Neural cell (in vitro differentiated cells): ENCODE measurements around the gene KMT2B. TPM values are rescaled to one million over a fixed set of nuclear protein-coding genes. Genes with fewer than 3 reads are reported as not detected.

Experiments
- H2AFZ ChIP-seq: fragments of 200-600, 300-800 bp; sonication (generic), shearing (Covaris generic); 2 replicates; pipeline ENCODE4 v1.6.0; 2014; ENCODE audit warnings: low read depth, mild to moderate bottlenecking, antibody characterized with exemption, low read length, moderate library complexity
- H3F3A ChIP-seq: fragments of 200-600 bp; shearing (Covaris generic); 2 replicates; pipeline ENCODE4 v1.6.1; 2016; ENCODE audit warnings: mild to moderate bottlenecking, moderate library complexity, mixed read lengths, antibody characterized with exemption, low read length; ENCODE audit not compliant: insufficient read depth, poor library complexity, severe bottlenecking
- H3K27ac ChIP-seq: fragments of 200-600, 300-800 bp; sonication (generic), shearing (Covaris generic); 2 replicates; pipeline ENCODE4 v1.5.1; 2014; ENCODE audit warnings: mild to moderate bottlenecking, low read length, moderate library complexity
- H3K27me3 ChIP-seq: fragments of 300-800, 200-600 bp; sonication (generic), shearing (Covaris generic); 2 replicates; pipeline ENCODE4 v1.6.0; 2014; ENCODE audit warnings: mild to moderate bottlenecking, low read depth, low read length, moderate library complexity; ENCODE audit not compliant: insufficient read depth
- H3K36me3 ChIP-seq: fragments of 300-800, 200-600 bp; sonication (generic), shearing (Covaris generic); 2 replicates; pipeline ENCODE4 v1.5.1; 2014; ENCODE audit warnings: mild to moderate bottlenecking, antibody characterized with exemption, low read length, moderate library complexity; ENCODE audit not compliant: insufficient read depth
- H3K4me2 ChIP-seq: fragments of 300-800, 200-600 bp; sonication (generic), shearing (Covaris generic); 2 replicates; pipeline ENCODE4 v1.6.0; 2014; ENCODE audit warnings: mild to moderate bottlenecking, low read length
- H3K4me3 ChIP-seq: fragments of 300-800, 200-600 bp; sonication (generic), shearing (Covaris generic); 2 replicates; pipeline ENCODE4 v1.5.1; 2014; ENCODE audit warnings: mild to moderate bottlenecking, low read length, moderate library complexity
- H3K79me2 ChIP-seq: fragments of 200-600 bp; shearing (Covaris generic); replicated peaks from 2 replicates; pipeline ENCODE4 v1.6.0; 2014; ENCODE audit warnings: mild to moderate bottlenecking, low read length, moderate library complexity; ENCODE audit not compliant: insufficient read depth
- H3K9ac ChIP-seq: fragments of 300-800, 200-600 bp; sonication (generic), shearing (Covaris generic); 2 replicates; pipeline ENCODE4 v1.6.1; 2016; ENCODE audit warnings: mild to moderate bottlenecking, low read length, mixed read lengths
- H3K9me2 ChIP-seq: fragments of 200-600 bp; shearing (Covaris generic); 2 replicates; pipeline ENCODE4 v1.6.1; 2016; ENCODE audit warnings: mild to moderate bottlenecking, low read length, mixed read lengths; ENCODE audit not compliant: insufficient read depth
- H3K9me3 ChIP-seq: fragments of 200-600, 300-800 bp; sonication (generic), shearing (Covaris generic); 2 replicates; pipeline ENCODE4 v1.6.1; 2016; ENCODE audit warnings: mild to moderate bottlenecking, mixed run types, low read length, moderate library complexity, mixed read lengths
- H4K20me1 ChIP-seq: fragments of 200-600 bp; shearing (Covaris generic); 2 replicates; pipeline ENCODE4 v1.6.1; 2016; ENCODE audit warnings: mild to moderate bottlenecking, mixed run types; ENCODE audit not compliant: insufficient read depth
- CTCF ChIP-seq: fragments of 450-650 bp; IDR thresholded peaks from 2 replicates; pipeline ENCODE4 v1.5.1; 2014; ENCODE audit warnings: antibody characterized with exemption, mild to moderate bottlenecking, moderate library complexity; ENCODE audit not compliant: poor library complexity, severe bottlenecking
- EP300 ChIP-seq: fragments of 450-650 bp; conservative IDR thresholded peaks from 2 replicates; pipeline ENCODE4 v1.6.1; 2014; ENCODE audit warnings: antibody characterized with exemption, mild to moderate bottlenecking, moderate library complexity; ENCODE audit not compliant: poor library complexity, severe bottlenecking
- EZH2 ChIP-seq: fragments of 200-600, 300-800 bp; shearing (Covaris generic), sonication (generic); IDR thresholded peaks from 2 replicates; pipeline ENCODE4 v1.6.1; 2014; ENCODE audit warnings: antibody characterized with exemption, low read length, borderline replicate concordance, mild to moderate bottlenecking; ENCODE audit not compliant: insufficient read depth, poor library complexity, severe bottlenecking
- MXI1 ChIP-seq: fragments of 450-650 bp; conservative IDR thresholded peaks from 2 replicates; pipeline ENCODE4 v1.6.1; 2014; ENCODE audit warnings: antibody characterized with exemption, mild to moderate bottlenecking; ENCODE audit not compliant: poor library complexity, severe bottlenecking
- POLR2AphosphoS5 ChIP-seq: IDR thresholded peaks from 2 replicates; pipeline ENCODE4 v1.6.1; 2012
- RAD21 ChIP-seq: fragments of 450-650 bp; conservative IDR thresholded peaks from 2 replicates; pipeline ENCODE4 v1.6.1; 2014; ENCODE audit warnings: antibody characterized with exemption, mild to moderate bottlenecking, moderate library complexity
- REST ChIP-seq: IDR thresholded peaks from 2 replicates; pipeline ENCODE4 v1.6.1; 2012; ENCODE audit warnings: borderline replicate concordance
- SMC3 ChIP-seq: fragments of 450-650 bp; conservative IDR thresholded peaks from 2 replicates; pipeline ENCODE4 v1.6.1; 2014; ENCODE audit warnings: antibody characterized with exemption, mild to moderate bottlenecking, moderate library complexity; ENCODE audit not compliant: poor library complexity
- TAF1 ChIP-seq: IDR thresholded peaks from 2 replicates; pipeline ENCODE4 v1.6.1; 2012; ENCODE audit warnings: low read depth
- polyA plus RNA-seq: library from polyadenylated mRNA; depleted of rRNA; stranded (reverse); fragments of >200 nt; gene quantifications from 2 replicates; pipeline ENCODE4 v1.2.3, GENCODE V29; 2014

KMT2B gene
- polyA plus RNA-seq, 1 donor from 2014 or later = 15.8 TPM

GRCh38 chr19:35727956-35728706, 10.3 kb downstream of the KMT2B start:
- Histone ChIP-seq H3K9ac (no peak overlapping the region), H4K20me1 (no peaks in the 10 kb centered on the region), H3K79me2 (no peaks in the 10 kb centered on the region), H3K4me3 (no peak overlapping the region), H3K9me2 (no peaks in the 10 kb centered on the region), H3F3A (no peaks in the 10 kb centered on the region), H2AFZ (no peak overlapping the region), H3K36me3 (no peaks in the 10 kb centered on the region), H3K27ac (no peak overlapping the region), H3K4me2 (no peak overlapping the region), H3K9me3 (no peaks in the 10 kb centered on the region), H3K27me3 (no peaks in the 10 kb centered on the region)
- TF ChIP-seq CTCF (no peak), RAD21 (no peak), EP300 (no peak), POLR2AphosphoS5 (no peak), EZH2 (no peak), REST (no peak), TAF1 (no peak), MXI1 (no peak), SMC3 (no peak)

GRCh38 chr19:35729021-35729420, 11.2 kb downstream of the KMT2B start:
- Histone ChIP-seq H4K20me1 (no peaks in the 10 kb centered on the region), H3K79me2 (no peaks in the 10 kb centered on the region), H3K9me3 (no peaks in the 10 kb centered on the region), H2AFZ (no peak overlapping the region), H3K4me2 (no peak overlapping the region), H3K27ac (no peak overlapping the region), H3K4me3 (no peak overlapping the region), H3K36me3 (no peaks in the 10 kb centered on the region), H3F3A (no peaks in the 10 kb centered on the region), H3K9ac (no peak overlapping the region), H3K27me3 (no peaks in the 10 kb centered on the region), H3K9me2 (no peaks in the 10 kb centered on the region)
- no peak for TF ChIP-seq RAD21
